GM12872 (cell line): ENCODE data around the gene SPTB.

ENCODE experiments used
- CTCF ChIP-seq: IDR thresholded peaks from 3 replicates; pipeline ENCODE4 v1.5.1; 2011; ENCODE audit warnings: low read depth, mild to moderate bottlenecking, low read length, moderate library complexity; ENCODE audit not compliant: insufficient read depth

The SPTB gene

GRCh38 chr14:64753374-64753773 lies 126.3 kb downstream of the SPTB start:
- TF ChIP-seq CTCF, result no peak

GRCh38 chr14:64752909-64753308 lies 126.8 kb downstream of the SPTB start:
- no peak for TF ChIP-seq CTCF

- no peak for TF ChIP-seq CTCF
These were observed 130.6 kb downstream of the SPTB start for GRCh38 chr14:64748995-64749714.

- TF ChIP-seq CTCF, result no peak
These were observed 131.2 kb downstream of the SPTB start for GRCh38 chr14:64748521-64748920.

- no peak for TF ChIP-seq CTCF
These were observed 132.4 kb downstream of the SPTB start for GRCh38 chr14:64747327-64747726.

- TF ChIP-seq CTCF, result no peak
These were observed 133.1 kb downstream of the SPTB start for GRCh38 chr14:64746298-64747250.

GRCh38 chr14:64745511-64746091 lies 134.1 kb downstream of the SPTB start:
- TF ChIP-seq CTCF, result no peak
